Sigmoid colon (tissue), 4 donors: ENCODE data around the gene CHD5.

ENCODE experiments used
- POLR2A ChIP-seq, 2 donors: fragments of 450-650 bp; IDR thresholded peaks; one replicate each; pipeline ENCODE4 v1.6.1; 2016; ENCODE audit warnings: antibody characterized with exemption in 2 of 2, mild to moderate bottlenecking in 2 of 2, moderate library complexity in 2 of 2
- POLR2AphosphoS5 ChIP-seq, 4 donors: sonication (generic); formaldehyde crosslinking; IDR thresholded peaks; one replicate each; pipeline ENCODE4 v1.6.1; 2017; ENCODE audit warnings: antibody characterized with exemption in 4 of 4
- TF ChIP-seq, protein P1 (sequence below), 4 experiments: fragments of 450-650 bp in 3 of 4; fragments of 200-600 bp in 1 of 4; IDR thresholded peaks; one replicate each; pipeline ENCODE4 v1.5.1; 2016 to 2019; ENCODE audit warnings: antibody characterized with exemption in 4 of 4, mild to moderate bottlenecking in 3 of 4, moderate library complexity in 2 of 4

DNA sequence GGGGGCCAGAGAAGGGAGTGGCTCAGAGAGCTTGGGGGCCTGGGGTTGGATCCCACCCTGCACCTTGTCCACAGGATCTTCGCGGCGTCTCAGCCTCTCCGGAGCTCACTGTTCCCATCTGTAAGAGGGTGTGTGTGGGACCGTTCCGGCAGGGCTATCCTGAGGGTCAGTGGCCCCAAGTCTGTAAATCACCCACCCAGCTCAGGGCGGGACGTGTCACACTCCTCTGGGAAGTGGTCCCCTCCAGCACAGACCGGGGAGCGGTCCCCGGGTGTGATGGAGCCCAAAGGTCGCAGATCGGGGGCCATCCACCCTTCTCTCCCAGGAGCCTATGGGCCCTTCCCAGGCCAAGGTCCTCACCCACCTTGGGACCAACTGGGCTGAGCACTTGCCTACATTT, 94.5 kb downstream of the CHD5 start:
- TF ChIP-seq, protein P1, sequence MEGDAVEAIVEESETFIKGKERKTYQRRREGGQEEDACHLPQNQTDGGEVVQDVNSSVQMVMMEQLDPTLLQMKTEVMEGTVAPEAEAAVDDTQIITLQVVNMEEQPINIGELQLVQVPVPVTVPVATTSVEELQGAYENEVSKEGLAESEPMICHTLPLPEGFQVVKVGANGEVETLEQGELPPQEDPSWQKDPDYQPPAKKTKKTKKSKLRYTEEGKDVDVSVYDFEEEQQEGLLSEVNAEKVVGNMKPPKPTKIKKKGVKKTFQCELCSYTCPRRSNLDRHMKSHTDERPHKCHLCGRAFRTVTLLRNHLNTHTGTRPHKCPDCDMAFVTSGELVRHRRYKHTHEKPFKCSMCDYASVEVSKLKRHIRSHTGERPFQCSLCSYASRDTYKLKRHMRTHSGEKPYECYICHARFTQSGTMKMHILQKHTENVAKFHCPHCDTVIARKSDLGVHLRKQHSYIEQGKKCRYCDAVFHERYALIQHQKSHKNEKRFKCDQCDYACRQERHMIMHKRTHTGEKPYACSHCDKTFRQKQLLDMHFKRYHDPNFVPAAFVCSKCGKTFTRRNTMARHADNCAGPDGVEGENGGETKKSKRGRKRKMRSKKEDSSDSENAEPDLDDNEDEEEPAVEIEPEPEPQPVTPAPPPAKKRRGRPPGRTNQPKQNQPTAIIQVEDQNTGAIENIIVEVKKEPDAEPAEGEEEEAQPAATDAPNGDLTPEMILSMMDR (IDR thresholded peaks at IDR 0.05): no peak
- no peak for TF ChIP-seq POLR2AphosphoS5 (IDR thresholded peaks at IDR 0.05)
- TF ChIP-seq POLR2A (IDR thresholded peaks at IDR 0.05): no peak
